Prostate gland (tissue), 2 donors: ENCODE results near the gene RPRD1B. TPM values are rescaled to one million over a fixed set of nuclear protein-coding genes. Genes with fewer than 3 reads are reported as not detected.

Experiments used
- DNase-seq: peaks from one replicate; pipeline ENCODE4 v3.0.0-alpha.2; 2019; ENCODE audit warnings: low spot score
- H3K27ac ChIP-seq, 2 donors: fragments of 200-600 bp; sonication (generic); 2 replicates each; pipeline ENCODE4 v1.5.1; 2017 to 2019
- H3K27me3 ChIP-seq: fragments of 200-600 bp; sonication (generic); replicated peaks from 2 replicates; pipeline ENCODE4 v1.5.1; 2019; ENCODE audit not compliant: insufficient read depth
- H3K36me3 ChIP-seq, 2 donors: fragments of 200-600 bp; sonication (generic); 1 replicate in 1 of 2; 2 replicates in 1 of 2; pipeline versions ENCODE4 v1.5.1 to v1.8.1; 2017 to 2019
- H3K4me1 ChIP-seq: fragments of 200-600 bp; sonication (generic); replicated peaks from 2 replicates; pipeline ENCODE4 v1.5.1; 2019
- H3K4me3 ChIP-seq, 2 donors: fragments of 200-600 bp; sonication (generic); 2 replicates each; pipeline ENCODE4 v1.5.1; 2017 to 2019
- H3K9me3 ChIP-seq: fragments of 200-600 bp; sonication (generic); 2 replicates; pipeline ENCODE4 v1.5.1; 2017
- CTCF ChIP-seq, 4 experiments: fragments of 200-600 bp in 2 of 4; fragments of 450-650 bp in 2 of 4; sonication (generic) in 2 of 4; IDR thresholded peaks; 1 replicate in 3 of 4; 2 replicates in 1 of 4; pipeline ENCODE4 v1.5.1; 2016 to 2019; ENCODE audit warnings: antibody characterized with exemption in 4 of 4, mild to moderate bottlenecking in 2 of 4, moderate library complexity in 2 of 4
- POLR2A ChIP-seq: fragments of 450-650 bp; IDR thresholded peaks from one replicate; pipeline ENCODE4 v1.6.1; 2016; ENCODE audit warnings: antibody characterized with exemption, mild to moderate bottlenecking
- POLR2AphosphoS5 ChIP-seq: sonication (generic); formaldehyde crosslinking; IDR thresholded peaks from one replicate; pipeline ENCODE4 v1.6.1; 2017; ENCODE audit warnings: antibody characterized with exemption
- WGBS: methylation state at CpG from one replicate; pipeline ENCODE4 v1.1.5; 2018; 5-methylcytosine and 5-hydroxymethylcytosine counted together
- intact Hi-C: fragments of 100-400 bp; cut with DNase I; formaldehyde crosslinking; loops from one replicate; pipeline ENCODE4 v1.14.2; 2022
- total RNA-seq, 2 donors: library from RNA; depleted of rRNA; stranded (reverse); fragments of >200 nt; gene quantifications; one replicate each; pipeline ENCODE4 v1.1.0, GENCODE V29; 2016

The RPRD1B gene
- total RNA-seq, 2 donors from 2014 or later = 21.9 to 27.5 TPM

DNA sequence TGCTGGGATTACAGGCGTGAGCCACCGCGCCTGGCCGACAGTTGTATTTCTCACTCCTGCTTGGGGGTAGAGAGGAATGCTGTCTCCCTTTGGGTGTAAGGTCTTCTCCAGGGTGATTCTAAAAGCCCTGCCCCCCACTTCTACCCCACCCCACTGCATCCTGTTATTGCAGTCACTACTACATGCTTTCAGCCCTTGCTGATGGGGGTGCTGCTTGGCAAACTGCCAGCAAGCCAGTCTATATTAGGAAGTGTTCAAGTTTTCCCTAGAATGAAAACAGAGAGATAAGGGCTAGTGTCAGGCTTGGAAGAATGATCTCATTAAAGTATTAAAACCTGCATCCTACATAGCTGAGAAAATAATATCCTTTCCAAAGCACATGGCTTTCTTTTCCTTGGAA is 31.6 kb upstream of the RPRD1B start:
- 100% methylated on average over 4 of the region's 4 CpGs for WGBS
- Histone ChIP-seq H3K9me3 (no peaks in the 10 kb centered on the region), H3K27ac (no peak overlapping the region), H3K27me3 (no peaks in the 10 kb centered on the region), H3K4me3 (no peak overlapping the region), H3K36me3 (peaks cover 8 to 13% of the 10 kb centered on the region in 2 donors), H3K4me1 (no peaks in the 10 kb centered on the region)
- no peak for DNase-seq
- intact Hi-C loops = no loop called here
- no peak for TF ChIP-seq CTCF (IDR thresholded peaks at IDR 0.05)
- TF ChIP-seq POLR2AphosphoS5 = no peak
- no peak for TF ChIP-seq POLR2A

GRCh38 chr20:38002422-38002821 is 31.1 kb upstream of the RPRD1B start:
- Histone ChIP-seq H3K27ac (no peak overlapping the region), H3K9me3 (no peaks in the 10 kb centered on the region), H3K4me3 (no peak overlapping the region), H3K4me1 (no peaks in the 10 kb centered on the region), H3K27me3 (no peaks in the 10 kb centered on the region), H3K36me3 (peaks cover 8 to 13% of the 10 kb centered on the region in 2 donors)
- TF ChIP-seq CTCF (IDR thresholded peaks at IDR 0.05) = no peak
- no peak for TF ChIP-seq POLR2A
- no peak for TF ChIP-seq POLR2AphosphoS5
- no peak for DNase-seq
- WGBS = 80% methylated on average over 8 of the region's 8 CpGs
- intact Hi-C loops = no loop called here

DNA sequence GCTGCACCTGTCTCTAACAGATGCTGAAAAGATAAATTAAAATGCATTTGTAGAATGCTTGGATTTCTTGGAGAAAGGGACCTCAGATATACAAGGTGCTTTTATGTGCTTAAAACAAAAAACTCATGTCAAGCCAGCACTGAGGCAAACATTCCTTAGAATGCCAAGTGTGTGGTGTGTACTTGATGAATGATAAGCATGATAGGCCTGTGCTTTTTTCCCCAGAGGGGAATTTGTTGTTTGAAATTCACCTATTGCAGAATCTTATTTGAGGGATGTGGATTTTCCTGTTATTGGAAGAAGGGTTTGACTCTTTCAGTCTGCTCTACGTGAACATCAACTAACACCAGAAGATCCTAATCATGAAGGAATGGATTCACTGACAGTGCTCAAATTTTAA is 29.1 kb upstream of the RPRD1B start:
- intact Hi-C loops = no loop called here
- Histone ChIP-seq H3K27me3 (no peaks in the 10 kb centered on the region), H3K36me3 (peaks cover 8 to 13% of the 10 kb centered on the region in 2 donors), H3K4me1 (no peaks in the 10 kb centered on the region), H3K4me3 (no peak overlapping the region), H3K27ac (no peak overlapping the region), H3K9me3 (no peaks in the 10 kb centered on the region)
- 50% methylated on average over 1 of the region's 1 CpG for WGBS
- no peak for DNase-seq
- TF ChIP-seq CTCF (IDR thresholded peaks at IDR 0.05) (no peak), POLR2AphosphoS5 (no peak), POLR2A (no peak)

GRCh38 chr20:38005903-38006302 is 27.6 kb upstream of the RPRD1B start:
- no peak overlapping the region for H3K27ac ChIP-seq
- WGBS = 75% methylated on average over 5 of the region's 5 CpGs
- H3K4me3 ChIP-seq = no peak overlapping the region
- no peaks in the 10 kb centered on the region for H3K4me1 ChIP-seq
- H3K9me3 ChIP-seq = no peaks in the 10 kb centered on the region
- H3K27me3 ChIP-seq = no peaks in the 10 kb centered on the region
- TF ChIP-seq CTCF (IDR thresholded peaks at IDR 0.05) (no peak), POLR2AphosphoS5 (no peak), POLR2A (no peak)
- H3K36me3 ChIP-seq = peaks cover 0 to 5% of the 10 kb centered on the region in 2 donors
- intact Hi-C loops = no loop called here
- no peak for DNase-seq

GRCh38 chr20:38007526-38007925 is 26.0 kb upstream of the RPRD1B start:
- intact Hi-C loops = no loop called here
- no peaks in the 10 kb centered on the region for H3K4me1 ChIP-seq
- H3K36me3 ChIP-seq = no peaks in the 10 kb centered on the region
- TF ChIP-seq POLR2AphosphoS5 (no peak), POLR2A (no peak), CTCF (IDR thresholded peaks at IDR 0.05) (no peak)
- H3K4me3 ChIP-seq = no peak overlapping the region
- no peak overlapping the region for H3K27ac ChIP-seq
- 100% methylated on average over 1 of the region's 1 CpG for WGBS
- DNase-seq = no peak
- no peaks in the 10 kb centered on the region for H3K27me3 ChIP-seq
- no peaks in the 10 kb centered on the region for H3K9me3 ChIP-seq
